Loucy (cell line): ENCODE data around the gene WTIP.
"Not testable (repeated sequence)": the region's sequence is repeated elsewhere in the genome, so short reads cannot be mapped to it uniquely, and the experiment has no call there.

Experiments used
- EZH2phosphoT487 ChIP-seq: fragments of 200-600 bp; IDR thresholded peaks from 2 replicates; pipeline ENCODE4 v1.6.1; 2018; ENCODE audit warnings: antibody characterized with exemption, mild to moderate bottlenecking, moderate library complexity, borderline replicate concordance
- TF ChIP-seq, protein P1 (sequence below): fragments of 200-600 bp; sonication (generic); conservative IDR thresholded peaks from 2 replicates; pipeline ENCODE4 v1.5.1; 2014; ENCODE audit warnings: mild to moderate bottlenecking, antibody characterized with exemption, low read length

DNA sequence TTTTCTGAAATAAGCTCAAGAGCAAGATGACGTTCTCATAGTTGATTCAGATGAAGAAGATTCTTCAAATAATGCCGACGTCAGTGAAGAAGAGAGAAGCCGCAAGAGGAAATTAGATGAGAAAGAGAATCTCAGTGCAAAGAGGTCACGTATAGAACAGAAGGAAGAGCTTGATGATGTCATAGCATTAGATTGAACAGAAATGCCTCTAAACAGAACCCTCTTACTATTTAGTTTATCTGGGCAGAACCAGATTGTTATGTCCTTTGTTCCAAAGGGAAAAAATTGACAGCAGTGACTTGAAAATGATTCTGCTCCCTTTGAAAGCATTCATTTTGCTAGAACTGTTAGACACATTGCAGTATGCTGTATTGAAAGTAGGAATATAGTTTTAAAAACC is 12.5 kb upstream of the WTIP start:
- TF ChIP-seq, protein P1, sequence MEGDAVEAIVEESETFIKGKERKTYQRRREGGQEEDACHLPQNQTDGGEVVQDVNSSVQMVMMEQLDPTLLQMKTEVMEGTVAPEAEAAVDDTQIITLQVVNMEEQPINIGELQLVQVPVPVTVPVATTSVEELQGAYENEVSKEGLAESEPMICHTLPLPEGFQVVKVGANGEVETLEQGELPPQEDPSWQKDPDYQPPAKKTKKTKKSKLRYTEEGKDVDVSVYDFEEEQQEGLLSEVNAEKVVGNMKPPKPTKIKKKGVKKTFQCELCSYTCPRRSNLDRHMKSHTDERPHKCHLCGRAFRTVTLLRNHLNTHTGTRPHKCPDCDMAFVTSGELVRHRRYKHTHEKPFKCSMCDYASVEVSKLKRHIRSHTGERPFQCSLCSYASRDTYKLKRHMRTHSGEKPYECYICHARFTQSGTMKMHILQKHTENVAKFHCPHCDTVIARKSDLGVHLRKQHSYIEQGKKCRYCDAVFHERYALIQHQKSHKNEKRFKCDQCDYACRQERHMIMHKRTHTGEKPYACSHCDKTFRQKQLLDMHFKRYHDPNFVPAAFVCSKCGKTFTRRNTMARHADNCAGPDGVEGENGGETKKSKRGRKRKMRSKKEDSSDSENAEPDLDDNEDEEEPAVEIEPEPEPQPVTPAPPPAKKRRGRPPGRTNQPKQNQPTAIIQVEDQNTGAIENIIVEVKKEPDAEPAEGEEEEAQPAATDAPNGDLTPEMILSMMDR, result not testable (repeated sequence)
- TF ChIP-seq EZH2phosphoT487, result not testable (repeated sequence)
